ENCODE data around the gene EID2B.

DNA sequence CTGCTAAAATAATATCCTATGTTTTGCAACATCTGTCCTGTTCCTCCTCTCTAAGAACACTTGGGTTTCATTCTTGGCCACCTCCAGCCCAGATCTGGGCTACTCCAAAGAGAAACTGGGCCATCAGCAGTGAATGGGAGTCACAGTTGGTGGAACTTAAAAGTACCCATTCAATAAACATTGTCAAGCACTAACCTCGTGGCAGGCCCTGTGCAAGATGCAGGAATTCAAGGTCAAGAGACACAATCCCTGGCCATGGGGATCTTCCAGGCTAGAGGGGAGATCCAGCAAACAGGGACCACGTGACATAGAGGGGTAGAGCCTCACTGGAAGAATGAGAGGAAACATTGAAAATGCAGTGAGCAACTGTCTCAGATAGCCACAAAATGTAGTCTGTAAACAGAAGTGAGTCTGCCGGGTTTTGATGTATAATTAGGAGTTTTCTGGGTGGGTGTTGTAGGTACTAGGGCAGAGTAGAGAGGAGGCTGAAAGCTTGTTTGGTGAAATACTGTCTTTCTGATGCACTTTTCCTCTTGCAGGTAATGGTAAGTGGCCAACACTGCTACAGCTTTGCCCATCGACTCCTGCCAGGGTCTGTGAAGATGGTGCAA is 22.2 kb upstream of the EID2B start:
- TF ChIP-seq POLR2A (IDR thresholded peaks at IDR 0.05; ENCODE audit: low read length): no peak
- no peak for TF ChIP-seq GATA1 (IDR thresholded peaks at IDR 0.05; ENCODE audit: low read depth, low read length)

All from erythroblast (primary cell).